A673 (cell line): ENCODE results near the gene NDNF.

Experiments
- EZH2 ChIP-seq: fragments of 200-600 bp; sonication (generic); IDR thresholded peaks from 2 replicates; pipeline ENCODE4 v1.6.1; 2017; ENCODE audit warnings: borderline replicate concordance, low read depth, mild to moderate bottlenecking, mixed read lengths, antibody characterized with exemption, low read length; ENCODE audit not compliant: poor library complexity, severe bottlenecking
- TF ChIP-seq, protein P1 (sequence below): fragments of 300-800, 200-600 bp; sonication (generic); conservative IDR thresholded peaks from 2 replicates; pipeline ENCODE4 v1.5.1; 2017; ENCODE audit warnings: low read depth, mild to moderate bottlenecking, antibody characterized with exemption, low read length, moderate library complexity, mixed read lengths

DNA sequence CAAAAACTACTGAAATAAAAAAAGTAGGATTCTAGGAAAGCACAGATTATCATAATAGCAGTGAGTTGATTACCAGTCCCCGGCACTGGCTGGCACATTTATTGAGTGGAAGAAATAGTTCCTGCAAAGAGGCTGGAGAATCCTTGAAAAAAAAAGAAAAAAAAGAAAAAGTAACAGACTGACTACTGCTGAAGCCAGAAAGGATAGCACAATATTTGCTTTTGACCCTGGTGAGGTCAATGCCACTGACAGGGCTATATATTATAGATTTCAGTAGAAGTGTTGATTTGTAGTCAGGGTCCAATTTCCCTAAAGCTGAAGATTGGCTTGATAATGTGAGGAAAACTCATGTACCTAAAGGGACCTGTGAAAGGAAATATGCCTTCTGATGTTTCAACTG lies 64.7 kb downstream of the NDNF start:
- TF ChIP-seq, protein P1, sequence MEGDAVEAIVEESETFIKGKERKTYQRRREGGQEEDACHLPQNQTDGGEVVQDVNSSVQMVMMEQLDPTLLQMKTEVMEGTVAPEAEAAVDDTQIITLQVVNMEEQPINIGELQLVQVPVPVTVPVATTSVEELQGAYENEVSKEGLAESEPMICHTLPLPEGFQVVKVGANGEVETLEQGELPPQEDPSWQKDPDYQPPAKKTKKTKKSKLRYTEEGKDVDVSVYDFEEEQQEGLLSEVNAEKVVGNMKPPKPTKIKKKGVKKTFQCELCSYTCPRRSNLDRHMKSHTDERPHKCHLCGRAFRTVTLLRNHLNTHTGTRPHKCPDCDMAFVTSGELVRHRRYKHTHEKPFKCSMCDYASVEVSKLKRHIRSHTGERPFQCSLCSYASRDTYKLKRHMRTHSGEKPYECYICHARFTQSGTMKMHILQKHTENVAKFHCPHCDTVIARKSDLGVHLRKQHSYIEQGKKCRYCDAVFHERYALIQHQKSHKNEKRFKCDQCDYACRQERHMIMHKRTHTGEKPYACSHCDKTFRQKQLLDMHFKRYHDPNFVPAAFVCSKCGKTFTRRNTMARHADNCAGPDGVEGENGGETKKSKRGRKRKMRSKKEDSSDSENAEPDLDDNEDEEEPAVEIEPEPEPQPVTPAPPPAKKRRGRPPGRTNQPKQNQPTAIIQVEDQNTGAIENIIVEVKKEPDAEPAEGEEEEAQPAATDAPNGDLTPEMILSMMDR, result no peak
- no peak for TF ChIP-seq EZH2
